IMR-90 (cell line): ENCODE results near the gene TTC28. TPM values are rescaled to one million over a fixed set of nuclear protein-coding genes. Genes with fewer than 3 reads are reported as not detected.

ENCODE experiments used
- ATAC-seq: fragments of 200-7000 bp; cut with Tn5 transposase; 2 replicates; pipeline ENCODE4 v1.9.1; 2020; ENCODE audit warnings: low read depth, mild to moderate bottlenecking, moderate library complexity
- BruUV-seq: library from RNA; stranded (reverse); fragments of 400-500 nt; replicated peaks from 2 replicates; lab custom pipeline; 2021; lab: Mats Ljungman, UMichigan
- CTCF ChIA-PET: fragments of 300-600 bp; formaldehyde crosslinking; extraction: SDS; loops from one replicate; lab custom pipeline; 2021; ENCODE audit warnings: antibody characterized with exemption; lab: Yijun Ruan, JAX
- POLR2A ChIA-PET: fragments of 300-600 bp; sonication (Branson Sonifier 250); formaldehyde crosslinking; loops from one replicate; lab custom pipeline; 2022; ENCODE audit warnings: antibody characterized with exemption; ENCODE audit not compliant: unreplicated experiment; lab: Charles Lee
- DNase-seq: peaks from one replicate; pipeline ENCODE4 v3.0.0; 2013
- H2AFZ ChIP-seq: replicated peaks from 2 replicates; pipeline ENCODE3; 2013; ENCODE audit warnings: low read length, mild to moderate bottlenecking; ENCODE audit not compliant: poor library complexity
- H2AK5ac ChIP-seq: 2 replicates; pipeline ENCODE4 v1.6.1; 2013; ENCODE audit warnings: low read depth, low read length, inconsistent platforms
- H2AK9ac ChIP-seq: replicated peaks from 2 replicates; pipeline ENCODE3; 2013; ENCODE audit warnings: mild to moderate bottlenecking, low read depth, low read length, moderate library complexity; ENCODE audit not compliant: poor library complexity
- H2BK120ac ChIP-seq: 2 replicates; pipeline ENCODE4 v1.6.1; 2013; ENCODE audit warnings: low read depth, low read length, inconsistent platforms
- H2BK15ac ChIP-seq: 3 replicates; pipeline ENCODE4 v1.6.1; 2013; ENCODE audit warnings: low read depth, low read length, inconsistent platforms
- H2BK20ac ChIP-seq: 2 replicates; pipeline ENCODE4 v1.6.1; 2013; ENCODE audit warnings: low read depth, mild to moderate bottlenecking, inconsistent platforms, low read length, moderate library complexity
- H2BK5ac ChIP-seq: 2 replicates; pipeline ENCODE4 v1.6.1; 2013; ENCODE audit warnings: mild to moderate bottlenecking, low read depth, low read length, inconsistent platforms; ENCODE audit not compliant: poor library complexity, severe bottlenecking
- H3K14ac ChIP-seq: replicated peaks from 2 replicates; pipeline ENCODE4 v1.6.1; 2013; ENCODE audit warnings: low read depth, low read length, inconsistent platforms
- H3K18ac ChIP-seq: 2 replicates; pipeline ENCODE4 v1.6.1; 2013; ENCODE audit warnings: low read depth, low read length, control low read depth
- H3K23ac ChIP-seq: 2 replicates; pipeline ENCODE4 v1.6.1; 2013; ENCODE audit warnings: low read depth, low read length, inconsistent platforms
- H3K27ac ChIP-seq: 2 replicates; pipeline ENCODE4 v1.5.1; 2013; ENCODE audit warnings: mild to moderate bottlenecking, control low read depth, low read length; ENCODE audit not compliant: insufficient read depth
- H3K27me3 ChIP-seq: 2 replicates; pipeline ENCODE4 v1.6.1; 2013; ENCODE audit warnings: low read length; ENCODE audit not compliant: control insufficient read depth, insufficient read depth
- H3K36me3 ChIP-seq: 2 replicates; pipeline ENCODE4 v1.6.1; 2013; ENCODE audit warnings: low read length, mixed read lengths; ENCODE audit not compliant: control insufficient read depth, insufficient read depth
- H3K4ac ChIP-seq: 2 replicates; pipeline ENCODE4 v1.6.1; 2013; ENCODE audit warnings: low read depth, low read length, inconsistent platforms
- H3K4me1 ChIP-seq: 2 replicates; pipeline ENCODE4 v1.6.1; 2013; ENCODE audit warnings: low read length, mixed read lengths; ENCODE audit not compliant: control insufficient read depth, insufficient read depth
- H3K4me2 ChIP-seq: 2 replicates; pipeline ENCODE4 v1.6.1; 2013; ENCODE audit warnings: low read depth, mild to moderate bottlenecking, control low read depth, low read length, moderate library complexity
- H3K4me3 ChIP-seq: 2 replicates; pipeline ENCODE4 v1.5.1; 2013; ENCODE audit warnings: low read depth, mild to moderate bottlenecking, control low read depth, low read length, moderate library complexity; ENCODE audit not compliant: insufficient read depth
- H3K56ac ChIP-seq: 2 replicates; pipeline ENCODE4 v1.6.1; 2013; ENCODE audit warnings: low read length, inconsistent platforms; ENCODE audit not compliant: insufficient read depth; ENCODE audit errors: extremely low read depth
- H3K79me1 ChIP-seq, 2 experiments: 2 replicates each; pipeline ENCODE4 v1.6.1; 2013; ENCODE audit warnings: low read length in 2 of 2, inconsistent platforms in 1 of 2, low read depth in 1 of 2
- H3K9ac ChIP-seq: 2 replicates; pipeline ENCODE4 v1.6.1; 2013; ENCODE audit warnings: low read depth, low read length, control low read depth
- H3K9me1 ChIP-seq: 2 replicates; pipeline ENCODE4 v1.6.1; 2013; ENCODE audit warnings: low read length, inconsistent platforms; ENCODE audit not compliant: insufficient read depth
- H3K9me3 ChIP-seq: 2 replicates; pipeline ENCODE4 v1.6.1; 2013; ENCODE audit warnings: low read length; ENCODE audit not compliant: control insufficient read depth, insufficient read depth
- H4K20me1 ChIP-seq: 2 replicates; pipeline ENCODE4 v1.6.1; 2013; ENCODE audit warnings: low read length, inconsistent platforms; ENCODE audit not compliant: insufficient read depth
- H4K5ac ChIP-seq: 2 replicates; pipeline ENCODE4 v1.6.1; 2013; ENCODE audit warnings: mild to moderate bottlenecking, low read depth, low read length, control low read depth
- H4K8ac ChIP-seq, 2 experiments: 2 replicates each; pipeline ENCODE4 v1.6.1; 2013; ENCODE audit warnings: low read depth in 2 of 2, low read length in 2 of 2, control low read depth in 1 of 2, inconsistent platforms in 1 of 2
- H4K91ac ChIP-seq: 2 replicates; pipeline ENCODE4 v1.6.1; 2013; ENCODE audit warnings: low read depth, low read length, inconsistent platforms; ENCODE audit not compliant: insufficient read depth
- BHLHE40 ChIP-seq: fragments of 150-350 bp; IDR thresholded peaks from 2 replicates; pipeline ENCODE4 v1.6.1; 2016; ENCODE audit warnings: mild to moderate bottlenecking, low read depth, low read length
- CEBPB ChIP-seq: IDR thresholded peaks from 2 replicates; pipeline ENCODE4 v1.6.1; 2012; ENCODE audit warnings: low read depth, low read length, improper control_type of control experiment
- CHD1 ChIP-seq: IDR thresholded peaks from 2 replicates; pipeline ENCODE4 v1.6.1; 2012; ENCODE audit warnings: low read depth, low read length, improper control_type of control experiment
- FOS ChIP-seq: fragments of 150-350 bp; IDR thresholded peaks from 2 replicates; pipeline ENCODE4 v1.6.1; 2016; ENCODE audit warnings: low read depth, low read length
- MAFK ChIP-seq: IDR thresholded peaks from 2 replicates; pipeline ENCODE4 v1.6.1; 2012; ENCODE audit warnings: low read depth, low read length, improper control_type of control experiment
- MAZ ChIP-seq: IDR thresholded peaks from 2 replicates; pipeline ENCODE4 v1.6.1; 2012; ENCODE audit warnings: low read depth, mild to moderate bottlenecking, low read length, improper control_type of control experiment, moderate library complexity, borderline replicate concordance
- MXI1 ChIP-seq: IDR thresholded peaks from 2 replicates; pipeline ENCODE4 v1.6.1; 2012; ENCODE audit warnings: low read depth, mild to moderate bottlenecking, low read length, moderate library complexity, borderline replicate concordance
- NFE2L2 ChIP-seq: fragments of 150-350 bp; IDR thresholded peaks from 2 replicates; pipeline ENCODE4 v1.6.1; 2016; ENCODE audit warnings: low read depth, mild to moderate bottlenecking, low read length
- POLR2A ChIP-seq: IDR thresholded peaks from 2 replicates; pipeline ENCODE4 v1.6.1; 2012; ENCODE audit warnings: mild to moderate bottlenecking, low read depth, low read length
- RAD21 ChIP-seq: IDR thresholded peaks from 2 replicates; pipeline ENCODE4 v1.6.1; 2012; ENCODE audit warnings: low read length, improper control_type of control experiment
- RCOR1 ChIP-seq: IDR thresholded peaks from 2 replicates; pipeline ENCODE4 v1.6.1; 2012; ENCODE audit warnings: mild to moderate bottlenecking, low read length, improper control_type of control experiment; ENCODE audit not compliant: insufficient replicate concordance
- RFX5 ChIP-seq: IDR thresholded peaks from 2 replicates; pipeline ENCODE4 v1.8.0; 2012; ENCODE audit warnings: low read depth, mild to moderate bottlenecking, low read length, moderate library complexity
- SMC3 ChIP-seq: fragments of 150-350 bp; IDR thresholded peaks from 2 replicates; pipeline ENCODE4 v1.6.1; 2016; ENCODE audit warnings: low read depth, mild to moderate bottlenecking, antibody characterized with exemption, low read length, moderate library complexity
- WGBS, 2 experiments: methylation state at CpG; one replicate each; pipeline versions ENCODE4 v1.1.5 to v1.1.7; 2013; ENCODE audit warnings: missing lambda C conversion rate in 2 of 2; ENCODE audit not compliant: insufficient read length in 1 of 2; ENCODE audit errors: extremely low coverage in 2 of 2; 5-methylcytosine and 5-hydroxymethylcytosine counted together
- dilution Hi-C: fragments of 300-500 bp; cut with HindIII; formaldehyde crosslinking; loops from one replicate; pipeline ENCODE4 v1.14.3; 2018; ENCODE audit warnings: low sequenced_read_pairs; ENCODE audit not compliant: unreplicated experiment
- in situ Hi-C: fragments of 300-500 bp; cut with MboI; formaldehyde crosslinking; loops from 3 replicates; pipeline ENCODE4 v1.14.3; 2019; ENCODE audit warnings: low sequenced_read_pairs, inconsistent platforms, mixed read lengths
- intact Hi-C: fragments of 100-400 bp; cut with micrococcal nuclease; formaldehyde crosslinking; loops from 2 replicates; pipeline ENCODE4 v1.10.0; 2022
- polyA plus RNA-seq, 3 experiments: library from polyadenylated mRNA; depleted of rRNA; stranded (reverse); fragments of >200 nt; gene quantifications; 2 replicates each; pipeline ENCODE4 v1.2.3, GENCODE V29; 2012; ENCODE audit warnings: low replicate concordance in 1 of 3
- total RNA-seq: library from RNA; depleted of rRNA; stranded (reverse); fragments of >200 nt; gene quantifications from 2 replicates; pipeline ENCODE4 v1.2.3, GENCODE V29; 2012
- TF ChIP-seq, protein P1 (sequence below): fragments of 150-350 bp; IDR thresholded peaks from 2 replicates; pipeline ENCODE4 v1.6.1; 2016; ENCODE audit warnings: low read depth, mild to moderate bottlenecking, low read length, moderate library complexity, borderline replicate concordance
- TF ChIP-seq, protein P2 (sequence below): conservative IDR thresholded peaks from 2 replicates; pipeline ENCODE4 v1.5.1; 2012; ENCODE audit warnings: mild to moderate bottlenecking, low read depth, low read length, improper control_type of control experiment

TTC28 gene
- total and polyA plus RNA-seq, 2 of the 4 experiments (the other 2 are of a cell fraction) = 5.6 to 13.3 TPM

DNA sequence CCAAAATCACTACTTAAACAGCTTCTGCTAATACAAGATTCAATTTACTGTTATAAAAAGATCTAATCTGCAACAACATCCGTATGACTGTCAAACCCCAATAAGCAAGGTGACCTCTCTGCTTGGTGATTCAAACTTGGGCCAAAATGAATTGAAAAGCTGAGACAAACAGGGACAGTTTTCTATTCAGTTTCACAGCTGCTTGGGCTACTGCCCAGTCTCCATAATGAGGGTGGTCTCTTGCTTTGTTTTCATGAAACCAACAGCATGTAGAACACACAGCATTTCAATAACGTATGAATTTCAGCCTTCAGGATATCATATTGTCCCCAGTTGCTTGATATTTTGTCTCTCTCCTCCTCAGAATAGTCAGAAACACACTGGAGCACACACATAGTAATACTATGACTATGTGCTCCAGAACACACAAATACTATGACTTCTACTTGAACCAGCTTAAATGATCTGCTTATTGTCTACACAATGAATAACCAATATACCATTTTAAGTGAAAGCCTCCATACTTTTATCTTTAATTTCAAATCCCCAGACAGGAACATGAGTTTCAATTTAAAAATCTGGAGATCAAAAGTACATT, 285.0 kb downstream of the TTC28 start:
- Histone ChIP-seq H2BK120ac (peak overlapping the region; percentile 50; the same call in 1 of the 2 replicates), H3K4me3 (no peak overlapping the region), H3K9ac (no peak overlapping the region; the same call in 1 of the 2 replicates), H4K8ac (peak overlapping the region in 1 of 2 experiments; percentile 49; a peak in 1 of 4 replicates), H4K5ac (no peak overlapping the region), H3K18ac (no peak overlapping the region; the same call in none of the 2 replicates), H3K4ac (peak overlapping the region; percentile 18; the same call in 1 of the 2 replicates), H2AK5ac (peak overlapping the region; percentile 85; the same call in 1 of the 2 replicates), H3K79me1 (peaks cover 8 to 10% of the 10 kb centered on the region in 2 experiments; a peak in 3 of 4 replicates), H3K14ac (peak overlapping the region; percentile 8), H2AFZ (no peak overlapping the region), H3K36me3 (no peaks in the 10 kb centered on the region), H4K20me1 (peaks cover 7% of the 10 kb centered on the region; the same call in 1 of the 2 replicates), H3K4me2 (no peak overlapping the region; the same call in 1 of the 2 replicates), H3K4me1 (peaks cover 23% of the 10 kb centered on the region), H3K27me3 (no peaks in the 10 kb centered on the region), H2AK9ac (no peak overlapping the region), H3K23ac (no peak overlapping the region), H3K9me3 (no peaks in the 10 kb centered on the region), H3K27ac (no peak overlapping the region), H3K56ac (no peak overlapping the region), H4K91ac (no peak overlapping the region), H3K9me1 (no peaks in the 10 kb centered on the region; the same call in 1 of the 2 replicates), H2BK5ac (peak overlapping the region; percentile 49), H2BK20ac (peak overlapping the region; percentile 38), H2BK15ac (peak overlapping the region; percentile 2; the same call in 1 of the 3 replicates)
- intact Hi-C loops (loop anchor here (5.0 kb wide), 1 partner anchor 48 kb away; no protein-coding TSS in a partner anchor), in situ Hi-C loops (no loop called here), dilution Hi-C loops (no loop called here)
- ChIA-PET POLR2A (interaction anchor here (0.6 kb wide), 1 partner anchor 47 kb away, joined by 19 read pairs; no protein-coding TSS in a partner anchor), CTCF (no interaction called here)
- DNase-seq = peak; percentile 20
- WGBS, 2 experiments = no CpG with 5 or more reads among the region's 2 CpGs
- no peak for ATAC-seq
- no TSS peak for BruUV-seq
- TF ChIP-seq RFX5 = no peak
- no peak for TF ChIP-seq FOS
- no peak for TF ChIP-seq MXI1
- TF ChIP-seq, protein P1, sequence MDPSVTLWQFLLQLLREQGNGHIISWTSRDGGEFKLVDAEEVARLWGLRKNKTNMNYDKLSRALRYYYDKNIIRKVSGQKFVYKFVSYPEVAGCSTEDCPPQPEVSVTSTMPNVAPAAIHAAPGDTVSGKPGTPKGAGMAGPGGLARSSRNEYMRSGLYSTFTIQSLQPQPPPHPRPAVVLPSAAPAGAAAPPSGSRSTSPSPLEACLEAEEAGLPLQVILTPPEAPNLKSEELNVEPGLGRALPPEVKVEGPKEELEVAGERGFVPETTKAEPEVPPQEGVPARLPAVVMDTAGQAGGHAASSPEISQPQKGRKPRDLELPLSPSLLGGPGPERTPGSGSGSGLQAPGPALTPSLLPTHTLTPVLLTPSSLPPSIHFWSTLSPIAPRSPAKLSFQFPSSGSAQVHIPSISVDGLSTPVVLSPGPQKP = no peak
- no peak for TF ChIP-seq SMC3
- TF ChIP-seq, protein P2, sequence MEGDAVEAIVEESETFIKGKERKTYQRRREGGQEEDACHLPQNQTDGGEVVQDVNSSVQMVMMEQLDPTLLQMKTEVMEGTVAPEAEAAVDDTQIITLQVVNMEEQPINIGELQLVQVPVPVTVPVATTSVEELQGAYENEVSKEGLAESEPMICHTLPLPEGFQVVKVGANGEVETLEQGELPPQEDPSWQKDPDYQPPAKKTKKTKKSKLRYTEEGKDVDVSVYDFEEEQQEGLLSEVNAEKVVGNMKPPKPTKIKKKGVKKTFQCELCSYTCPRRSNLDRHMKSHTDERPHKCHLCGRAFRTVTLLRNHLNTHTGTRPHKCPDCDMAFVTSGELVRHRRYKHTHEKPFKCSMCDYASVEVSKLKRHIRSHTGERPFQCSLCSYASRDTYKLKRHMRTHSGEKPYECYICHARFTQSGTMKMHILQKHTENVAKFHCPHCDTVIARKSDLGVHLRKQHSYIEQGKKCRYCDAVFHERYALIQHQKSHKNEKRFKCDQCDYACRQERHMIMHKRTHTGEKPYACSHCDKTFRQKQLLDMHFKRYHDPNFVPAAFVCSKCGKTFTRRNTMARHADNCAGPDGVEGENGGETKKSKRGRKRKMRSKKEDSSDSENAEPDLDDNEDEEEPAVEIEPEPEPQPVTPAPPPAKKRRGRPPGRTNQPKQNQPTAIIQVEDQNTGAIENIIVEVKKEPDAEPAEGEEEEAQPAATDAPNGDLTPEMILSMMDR = no peak
- no peak for TF ChIP-seq RCOR1
- TF ChIP-seq CHD1 = no peak
- TF ChIP-seq MAFK = no peak
- no peak for TF ChIP-seq CEBPB
- TF ChIP-seq MAZ = no peak
- TF ChIP-seq BHLHE40 = no peak
- no peak for TF ChIP-seq POLR2A
- no peak for TF ChIP-seq NFE2L2
- no peak for TF ChIP-seq RAD21
